HepG2 (cell line): ENCODE measurements around the gene RASGRP1. TPM values are rescaled to one million over a fixed set of nuclear protein-coding genes. Genes with fewer than 3 reads are reported as not detected.

Source experiments
- ATAC-seq: fragments of 200-7000 bp; cut with Tn5 transposase; 3 replicates; pipeline ENCODE4 v1.9.1; 2020; ENCODE audit warnings: mild to moderate bottlenecking, moderate library complexity
- BruUV-seq: library from RNA; stranded (reverse); fragments of 400-500 nt; replicated peaks from 2 replicates; lab custom pipeline; 2021; lab: Mats Ljungman, UMichigan
- CTCF ChIA-PET: fragments of 300-600 bp; formaldehyde crosslinking; extraction: SDS; loops from one replicate; lab custom pipeline; 2021; ENCODE audit warnings: low total read pairs, inconsistent platforms, low intra/inter-chr PET ratio; lab: Yijun Ruan, JAX
- POLR2A ChIA-PET: fragments of 350-600 bp; sonication (Branson Sonifier 250); formaldehyde crosslinking; loops from one replicate; lab custom pipeline; 2020; ENCODE audit warnings: antibody characterized with exemption, inconsistent platforms; lab: Yijun Ruan, JAX
- DNase-seq: peaks from one replicate; pipeline ENCODE4 v3.0.0-alpha.2; 2015; ENCODE audit warnings: low spot score
- FAIRE-seq: peaks from 3 replicates; lab custom pipeline; 2011; peaks lifted over from hg19 to GRCh38; lab: Jason Lieb, UNC
- H2AFZ ChIP-seq: one replicate; pipeline ENCODE4 v1.6.1; 2011; ENCODE audit warnings: low read length, inconsistent platforms
- H3K27ac ChIP-seq: fragments of 300-600 bp; 3 replicates; pipeline ENCODE4 v1.8.0; 2011; ENCODE audit warnings: mixed run types, mild to moderate bottlenecking, mixed read lengths, low read length, inconsistent platforms; ENCODE audit not compliant: insufficient read depth; ENCODE audit errors: extremely low read length
- H3K27me3 ChIP-seq, 2 experiments: fragments of 200-600 bp in 1 of 2; 2 replicates in 1 of 2; 3 replicates in 1 of 2; pipeline versions ENCODE4 v1.6.0 to v1.8.0; 2011; ENCODE audit warnings: low read length in 2 of 2, mild to moderate bottlenecking in 2 of 2, moderate library complexity in 2 of 2, inconsistent platforms in 1 of 2; ENCODE audit not compliant: insufficient read depth in 2 of 2, control insufficient read depth in 1 of 2
- H3K36me3 ChIP-seq, 2 experiments: fragments of 200-600 bp in 1 of 2; replicated peaks in 1 of 2; 2 replicates in 1 of 2; 3 replicates in 1 of 2; pipeline versions ENCODE4 v1.5.1 to v1.8.0; 2011; ENCODE audit warnings: low read length in 2 of 2, inconsistent platforms in 1 of 2; ENCODE audit not compliant: insufficient read depth in 2 of 2, control insufficient read depth in 1 of 2
- H3K4me1 ChIP-seq: 2 replicates; pipeline ENCODE4 v1.5.1; 2012; ENCODE audit warnings: low read length, inconsistent platforms; ENCODE audit not compliant: insufficient read depth
- H3K4me2 ChIP-seq: 2 replicates; pipeline ENCODE4 v1.6.0; 2011; ENCODE audit warnings: low read depth, low read length, inconsistent platforms
- H3K4me3 ChIP-seq, 3 experiments: fragments of 200-600 bp in 1 of 3; sonication (generic), shearing (Covaris generic) in 1 of 3; replicated peaks in 1 of 3; 2 replicates each; pipeline ENCODE4 v1.5.1; 2011 to 2016; ENCODE audit warnings: low read length in 3 of 3, inconsistent platforms in 2 of 3, low read depth in 2 of 3, mild to moderate bottlenecking in 2 of 3, control low read depth in 1 of 3, mixed read lengths in 1 of 3; ENCODE audit not compliant: insufficient read depth in 1 of 3
- H3K79me2 ChIP-seq: one replicate; pipeline ENCODE4 v1.6.1; 2011; ENCODE audit warnings: low read length, inconsistent platforms; ENCODE audit not compliant: insufficient read depth
- H3K9ac ChIP-seq: 2 replicates; pipeline ENCODE4 v1.6.0; 2011; ENCODE audit warnings: mild to moderate bottlenecking, low read depth, low read length, inconsistent platforms; ENCODE audit not compliant: insufficient read depth
- H3K9me3 ChIP-seq: 2 replicates; pipeline ENCODE4 v1.5.1; 2012; ENCODE audit warnings: mild to moderate bottlenecking, low read length
- H4K20me1 ChIP-seq: 2 replicates; pipeline ENCODE4 v1.6.0; 2011; ENCODE audit warnings: inconsistent platforms, mild to moderate bottlenecking, low read length, moderate library complexity; ENCODE audit not compliant: insufficient read depth
- BRCA1 ChIP-seq: sonication (generic); formaldehyde crosslinking; IDR thresholded peaks from 2 replicates; pipeline ENCODE4 v1.4.0; 2020; ENCODE audit warnings: missing genetic modification reagents
- FOSL1 ChIP-seq: sonication (generic); formaldehyde crosslinking; IDR thresholded peaks from 2 replicates; pipeline ENCODE4 v1.9.0; 2021; ENCODE audit warnings: missing genetic modification reagents, borderline replicate concordance
- HNF4G ChIP-seq, 2 experiments: sonication (generic) in 1 of 2; formaldehyde crosslinking in 1 of 2; IDR thresholded peaks; 2 replicates each; pipeline versions ENCODE4 v1.4.0 to v1.6.1; 2011 to 2020; ENCODE audit warnings: borderline replicate concordance in 2 of 2, low read depth in 2 of 2, mild to moderate bottlenecking in 2 of 2, low read length in 1 of 2, missing genetic modification reagents in 1 of 2, moderate library complexity in 1 of 2
- KDM4B ChIP-seq: sonication (generic); formaldehyde crosslinking; IDR thresholded peaks from 2 replicates; pipeline ENCODE4 v1.4.0; 2020; ENCODE audit warnings: missing genetic modification reagents
- RARA ChIP-seq: IDR thresholded peaks from 2 replicates; pipeline ENCODE4 v1.6.1; 2016; ENCODE audit warnings: missing genetic modification reagents, missing compliant biosample characterization
- RNF2 ChIP-seq: fragments of 450-650 bp; conservative IDR thresholded peaks from 2 replicates; pipeline ENCODE4 v1.6.1; 2016; ENCODE audit warnings: low read depth
- SOX13 ChIP-seq, 3 experiments: fragments of 450-650 bp in 1 of 3; sonication (generic) in 1 of 3; formaldehyde crosslinking in 1 of 3; IDR thresholded peaks in 2 of 3; conservative IDR thresholded peaks in 1 of 3; 2 replicates each; pipeline versions ENCODE4 v1.5.0 to v1.6.1; 2016 to 2020; ENCODE audit warnings: antibody characterized with exemption in 1 of 3, mild to moderate bottlenecking in 1 of 3, missing compliant biosample characterization in 1 of 3, missing genetic modification reagents in 1 of 3, moderate library complexity in 1 of 3
- TRIM24 ChIP-seq: sonication (generic); formaldehyde crosslinking; IDR thresholded peaks from 2 replicates; pipeline ENCODE4 v1.8.0; 2022; ENCODE audit warnings: mild to moderate bottlenecking, missing genetic modification reagents
- ZKSCAN8 ChIP-seq: IDR thresholded peaks from 2 replicates; pipeline ENCODE4 v1.6.1; 2016; ENCODE audit warnings: borderline replicate concordance, missing genetic modification reagents, missing compliant biosample characterization
- ZNF704 ChIP-seq: sonication (generic); formaldehyde crosslinking; IDR thresholded peaks from 2 replicates; pipeline ENCODE4 v1.8.1; 2023; ENCODE audit warnings: mild to moderate bottlenecking, inconsistent platforms, moderate library complexity, missing genetic modification reagents, borderline replicate concordance
- ZNF777 ChIP-seq: sonication (generic); formaldehyde crosslinking; IDR thresholded peaks from 2 replicates; pipeline ENCODE4 v1.4.0; 2020; ENCODE audit warnings: missing genetic modification reagents
- ZNF841 ChIP-seq: sonication (generic); formaldehyde crosslinking; IDR thresholded peaks from 2 replicates; pipeline ENCODE4 v1.8.1; 2023; ENCODE audit warnings: missing genetic modification reagents, borderline replicate concordance
- ZNF891 ChIP-seq: sonication (generic); formaldehyde crosslinking; IDR thresholded peaks from 2 replicates; pipeline ENCODE4 v1.5.0; 2020; ENCODE audit warnings: mild to moderate bottlenecking, missing genetic modification reagents
- WGBS: methylation state at CpG from one replicate; pipeline ENCODE4 v1.1.6; 2017; ENCODE audit warnings: low lambda C conversion rate; 5-methylcytosine and 5-hydroxymethylcytosine counted together
- in situ Hi-C: cut with HindIII; loops from 2 replicates; pipeline ENCODE4 v1.10.0; 2017; ENCODE audit warnings: low pct_unique_long_range_greater_than_20kb; ENCODE audit not compliant: extremely low pct_ligation_motif_present
- intact Hi-C: fragments of 100-400 bp; cut with micrococcal nuclease; formaldehyde crosslinking; loops from one replicate; pipeline ENCODE4 v1.10.0; 2022; ENCODE audit not compliant: unreplicated experiment
- polyA plus RNA-seq, 8 experiments: library from polyadenylated mRNA; depleted of rRNA in 3 of 8; stranded (reverse) in 7 of 8; unstranded in 1 of 8; fragments of >200 nt; fragmentation: Illumina TruSeq in 4 of 8; extraction: Trizol in 4 of 8; gene quantifications; 2 replicates each; pipeline versions ENCODE4 v1.2.1 to v1.2.3, GENCODE V29; 2011 to 2016; ENCODE audit warnings: low read depth in 4 of 8, missing spikeins in 1 of 8, mixed read lengths in 1 of 8; ENCODE audit not compliant: insufficient read depth in 1 of 8
- total RNA-seq, 5 experiments: library from RNA; depleted of rRNA; stranded (reverse); fragments of >200 nt; fragmentation: Illumina TruSeq; extraction: Trizol; gene quantifications; 2 replicates each; pipeline ENCODE4 v1.2.3, GENCODE V29; 2016; ENCODE audit warnings: low read depth in 1 of 5
- TF ChIP-seq, protein P1 (sequence below): sonication (generic); formaldehyde crosslinking; IDR thresholded peaks from 2 replicates; pipeline ENCODE4 v1.4.0; 2020; ENCODE audit warnings: mild to moderate bottlenecking, missing genetic modification reagents
- TF ChIP-seq, protein P2 (sequence below): IDR thresholded peaks from 2 replicates; pipeline ENCODE4 v1.6.1; 2016; ENCODE audit warnings: mild to moderate bottlenecking, missing biosample characterization, missing genetic modification reagents

Gene RASGRP1
- total and polyA plus RNA-seq, 2 of the 13 experiments (the other 11 are each of a cell fraction or from before 2014, with no cell fraction given) = 0.07 TPM; not detected in 1

DNA sequence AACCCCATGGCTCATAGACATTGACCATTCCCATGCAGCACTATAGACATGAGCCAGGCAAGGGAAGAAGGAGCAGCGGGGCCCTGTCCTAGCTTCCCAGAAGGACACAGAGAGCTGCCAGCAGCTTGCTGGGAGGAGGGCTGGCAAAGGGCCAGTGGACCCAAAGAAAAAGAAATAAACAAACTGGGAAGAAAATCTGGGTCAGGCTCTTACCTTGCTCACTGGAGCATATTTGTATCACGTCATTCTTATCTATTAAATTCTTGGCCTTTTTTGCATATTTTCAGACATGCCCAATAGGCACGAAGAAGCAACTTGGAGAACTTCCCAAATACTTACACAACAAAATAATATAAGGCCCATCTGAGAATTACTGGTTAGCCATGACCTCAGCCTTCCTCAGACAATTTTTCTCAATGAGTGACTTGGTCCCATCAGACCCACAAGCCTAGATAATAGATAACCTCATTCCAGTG lies 28.4 kb downstream of the RASGRP1 start:
- intact Hi-C loops (no loop called here), in situ Hi-C loops (no loop called here)
- no TSS peak for BruUV-seq
- 5% methylated on average over 3 of the region's 3 CpGs for WGBS
- H3K27ac ChIP-seq = no peak overlapping the region
- TF ChIP-seq SOX13 (IDR thresholded peaks at IDR 0.05) (no peak), SOX13 (CRISPR knock-in tag; conservative IDR thresholded peaks at IDR 0.05 in 1 of 2, IDR thresholded peaks at IDR 0.05 in 1 of 2) (no peak), RARA (CRISPR knock-in tag) (no peak), BRCA1 (CRISPR knock-in tag) (no peak), ZNF841 (CRISPR knock-in tag) (no peak), HNF4G (IDR thresholded peaks at IDR 0.05; ENCODE audit: borderline replicate concordance, low read depth, low read length) (no peak), HNF4G (CRISPR knock-in tag; IDR thresholded peaks at IDR 0.05; ENCODE audit: borderline replicate concordance, low read depth) (no peak), FOSL1 (no peak), ZKSCAN8 (no peak), TRIM24 (CRISPR knock-in tag) (no peak), ZNF891 (CRISPR knock-in tag) (no peak), ZNF704 (CRISPR knock-in tag) (no peak), RNF2 (no peak), ZNF777 (CRISPR knock-in tag) (no peak), KDM4B (CRISPR knock-in tag) (no peak)
- TF ChIP-seq, protein P1, sequence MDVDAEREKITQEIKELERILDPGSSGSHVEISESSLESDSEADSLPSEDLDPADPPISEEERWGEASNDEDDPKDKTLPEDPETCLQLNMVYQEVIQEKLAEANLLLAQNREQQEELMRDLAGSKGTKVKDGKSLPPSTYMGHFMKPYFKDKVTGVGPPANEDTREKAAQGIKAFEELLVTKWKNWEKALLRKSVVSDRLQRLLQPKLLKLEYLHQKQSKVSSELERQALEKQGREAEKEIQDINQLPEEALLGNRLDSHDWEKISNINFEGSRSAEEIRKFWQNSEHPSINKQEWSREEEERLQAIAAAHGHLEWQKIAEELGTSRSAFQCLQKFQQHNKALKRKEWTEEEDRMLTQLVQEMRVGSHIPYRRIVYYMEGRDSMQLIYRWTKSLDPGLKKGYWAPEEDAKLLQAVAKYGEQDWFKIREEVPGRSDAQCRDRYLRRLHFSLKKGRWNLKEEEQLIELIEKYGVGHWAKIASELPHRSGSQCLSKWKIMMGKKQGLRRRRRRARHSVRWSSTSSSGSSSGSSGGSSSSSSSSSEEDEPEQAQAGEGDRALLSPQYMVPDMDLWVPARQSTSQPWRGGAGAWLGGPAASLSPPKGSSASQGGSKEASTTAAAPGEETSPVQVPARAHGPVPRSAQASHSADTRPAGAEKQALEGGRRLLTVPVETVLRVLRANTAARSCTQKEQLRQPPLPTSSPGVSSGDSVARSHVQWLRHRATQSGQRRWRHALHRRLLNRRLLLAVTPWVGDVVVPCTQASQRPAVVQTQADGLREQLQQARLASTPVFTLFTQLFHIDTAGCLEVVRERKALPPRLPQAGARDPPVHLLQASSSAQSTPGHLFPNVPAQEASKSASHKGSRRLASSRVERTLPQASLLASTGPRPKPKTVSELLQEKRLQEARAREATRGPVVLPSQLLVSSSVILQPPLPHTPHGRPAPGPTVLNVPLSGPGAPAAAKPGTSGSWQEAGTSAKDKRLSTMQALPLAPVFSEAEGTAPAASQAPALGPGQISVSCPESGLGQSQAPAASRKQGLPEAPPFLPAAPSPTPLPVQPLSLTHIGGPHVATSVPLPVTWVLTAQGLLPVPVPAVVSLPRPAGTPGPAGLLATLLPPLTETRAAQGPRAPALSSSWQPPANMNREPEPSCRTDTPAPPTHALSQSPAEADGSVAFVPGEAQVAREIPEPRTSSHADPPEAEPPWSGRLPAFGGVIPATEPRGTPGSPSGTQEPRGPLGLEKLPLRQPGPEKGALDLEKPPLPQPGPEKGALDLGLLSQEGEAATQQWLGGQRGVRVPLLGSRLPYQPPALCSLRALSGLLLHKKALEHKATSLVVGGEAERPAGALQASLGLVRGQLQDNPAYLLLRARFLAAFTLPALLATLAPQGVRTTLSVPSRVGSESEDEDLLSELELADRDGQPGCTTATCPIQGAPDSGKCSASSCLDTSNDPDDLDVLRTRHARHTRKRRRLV = no peak
- TF ChIP-seq, protein P2, sequence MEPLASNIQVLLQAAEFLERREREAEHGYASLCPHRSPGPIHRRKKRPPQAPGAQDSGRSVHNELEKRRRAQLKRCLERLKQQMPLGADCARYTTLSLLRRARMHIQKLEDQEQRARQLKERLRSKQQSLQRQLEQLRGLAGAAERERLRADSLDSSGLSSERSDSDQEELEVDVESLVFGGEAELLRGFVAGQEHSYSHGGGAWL (CRISPR knock-in tag) = no peak
- no peak overlapping the region for H3K9ac ChIP-seq
- DNase-seq = no peak
- no peak overlapping the region for H3K4me3 ChIP-seq
- H3K36me3 ChIP-seq = no peaks in the 10 kb centered on the region
- ChIA-PET CTCF (no interaction called here), POLR2A (no interaction called here)
- H2AFZ ChIP-seq = no peak overlapping the region
- H3K9me3 ChIP-seq = no peaks in the 10 kb centered on the region
- FAIRE-seq = no peak
- H4K20me1 ChIP-seq = no peaks in the 10 kb centered on the region
- peaks cover 0 to 1% of the 10 kb centered on the region in 2 experiments; a peak in 2 of 5 replicates for H3K27me3 ChIP-seq
- no peak for ATAC-seq
- H3K4me1 ChIP-seq = no peaks in the 10 kb centered on the region
- H3K79me2 ChIP-seq = no peaks in the 10 kb centered on the region
- no peak overlapping the region for H3K4me2 ChIP-seq
